CD14-positive monocyte (primary cell): ENCODE measurements around the gene MAGEC3. TPM values are rescaled to one million over a fixed set of nuclear protein-coding genes. Genes with fewer than 3 reads are reported as not detected.

Source experiments
- DNase-seq, 3 donors: peaks; one replicate each; pipeline ENCODE4 v3.0.0-alpha.2; 2011 to 2022
- H2AFZ ChIP-seq: 2 replicates; pipeline ENCODE4 v1.6.0; 2012; ENCODE audit warnings: mild to moderate bottlenecking, low read depth, low read length, inconsistent platforms; ENCODE audit not compliant: insufficient read depth, poor library complexity, severe bottlenecking
- H3K27ac ChIP-seq, 2 donors: 1 replicate in 1 of 2; 2 replicates in 1 of 2; pipeline ENCODE4 v1.5.1; 2012 to 2013; ENCODE audit warnings: low read length in 2 of 2, control low read depth in 1 of 2, inconsistent platforms in 1 of 2, low read depth in 1 of 2, mild to moderate bottlenecking in 1 of 2
- H3K27me3 ChIP-seq, 2 donors: one replicate each; pipeline versions ENCODE4 v1.6.0 to v1.6.1; 2011 to 2013; ENCODE audit warnings: low read length in 2 of 2; ENCODE audit not compliant: control insufficient read depth in 2 of 2, insufficient read depth in 2 of 2
- H3K36me3 ChIP-seq, 2 donors: replicated peaks in 1 of 2; 1 replicate in 1 of 2; 2 replicates in 1 of 2; pipeline versions ENCODE4 v1.5.1 to v1.6.1; 2012 to 2013; ENCODE audit warnings: low read length in 2 of 2, control low read depth in 1 of 2, inconsistent platforms in 1 of 2, mild to moderate bottlenecking in 1 of 2; ENCODE audit not compliant: insufficient read depth in 2 of 2, control insufficient read depth in 1 of 2
- H3K4me1 ChIP-seq, 2 donors: 1 replicate in 1 of 2; 2 replicates in 1 of 2; pipeline versions ENCODE4 v1.5.1 to v1.6.1; 2012 to 2013; ENCODE audit warnings: low read length in 2 of 2, control low read depth in 1 of 2, inconsistent platforms in 1 of 2, mild to moderate bottlenecking in 1 of 2, moderate library complexity in 1 of 2; ENCODE audit not compliant: insufficient read depth in 2 of 2, control insufficient read depth in 1 of 2
- H3K4me2 ChIP-seq: replicated peaks from 2 replicates; pipeline ENCODE3; 2012; ENCODE audit warnings: low read length, moderate library complexity, mild to moderate bottlenecking; ENCODE audit not compliant: poor library complexity, severe bottlenecking; ENCODE audit errors: extremely low read depth
- H3K4me3 ChIP-seq, 3 experiments: fragments of 200-600 bp in 1 of 3; sonication (generic) in 1 of 3; replicated peaks in 1 of 3; 1 replicate in 2 of 3; 2 replicates in 1 of 3; pipeline ENCODE4 v1.5.1; 2011 to 2013; ENCODE audit warnings: low read length in 3 of 3, mild to moderate bottlenecking in 3 of 3, control low read depth in 2 of 3, low read depth in 2 of 3, inconsistent platforms in 1 of 3, moderate library complexity in 1 of 3
- H3K79me2 ChIP-seq: 2 replicates; pipeline ENCODE4 v1.6.0; 2012; ENCODE audit warnings: mild to moderate bottlenecking, control low read depth, inconsistent platforms, low read length, moderate library complexity; ENCODE audit not compliant: insufficient read depth
- H3K9ac ChIP-seq: 2 replicates; pipeline ENCODE4 v1.6.0; 2017; ENCODE audit warnings: low read length, mild to moderate bottlenecking; ENCODE audit not compliant: insufficient read depth, poor library complexity, severe bottlenecking
- H3K9me3 ChIP-seq, 2 donors: replicated peaks in 1 of 2; 1 replicate in 1 of 2; 2 replicates in 1 of 2; pipeline versions ENCODE4 v1.5.1 to v1.6.1; 2012 to 2013; ENCODE audit warnings: low read length in 2 of 2, control low read depth in 1 of 2; ENCODE audit not compliant: control insufficient read depth in 1 of 2, insufficient read depth in 1 of 2
- H4K20me1 ChIP-seq: 2 replicates; pipeline ENCODE4 v1.6.0; 2012; ENCODE audit warnings: mild to moderate bottlenecking, low read length, control low read depth, moderate library complexity; ENCODE audit not compliant: insufficient read depth
- H3K27ac Mint-ChIP-seq, 7 donors: one replicate each; pipeline ENCODE4 v1.8.0; 2020; ENCODE audit warnings: mild to moderate bottlenecking in 7 of 7, mixed read lengths in 7 of 7, moderate library complexity in 6 of 7, inconsistent platforms in 2 of 7
- H3K27me3 Mint-ChIP-seq, 3 donors: one replicate each; pipeline ENCODE4 v1.8.0; 2021 to 2022; ENCODE audit warnings: low read depth in 3 of 3, mild to moderate bottlenecking in 3 of 3, mixed read lengths in 3 of 3, moderate library complexity in 3 of 3, inconsistent platforms in 1 of 3
- H3K36me3 Mint-ChIP-seq, 2 donors: one replicate each; pipeline ENCODE4 v1.8.0; 2020; ENCODE audit warnings: mixed read lengths in 2 of 2, inconsistent platforms in 1 of 2, mild to moderate bottlenecking in 1 of 2
- H3K4me1 Mint-ChIP-seq: one replicate; pipeline ENCODE4 v1.8.0; 2020; ENCODE audit warnings: mild to moderate bottlenecking, mixed read lengths
- H3K4me3 Mint-ChIP-seq, 2 donors: one replicate each; pipeline ENCODE4 v1.8.0; 2020; ENCODE audit warnings: mild to moderate bottlenecking in 2 of 2, mixed read lengths in 2 of 2, moderate library complexity in 1 of 2
- H3K9me3 Mint-ChIP-seq, 7 donors: one replicate each; pipeline ENCODE4 v1.8.0; 2020 to 2022; ENCODE audit warnings: mixed read lengths in 7 of 7, mild to moderate bottlenecking in 6 of 7, moderate library complexity in 6 of 7, inconsistent platforms in 2 of 7
- WGBS: methylation state at CpG from one replicate; pipeline ENCODE4 v1.1.5; 2013; ENCODE audit warnings: missing lambda C conversion rate; ENCODE audit not compliant: insufficient coverage; 5-methylcytosine and 5-hydroxymethylcytosine counted together
- intact Hi-C, 2 donors: fragments of 100-400 bp; cut with micrococcal nuclease; formaldehyde crosslinking; loops; one replicate each; pipeline versions ENCODE4 v1.15.0 to v1.15.1; 2023
- polyA plus RNA-seq, 3 donors: library from polyadenylated mRNA; depleted of rRNA in 1 of 3; unstranded in 2 of 3; stranded (reverse) in 1 of 3; fragments of 300-500 nt in 2 of 3; fragments of >200 nt in 1 of 3; fragmentation: Illumina TruSeq in 2 of 3; gene quantifications; 1 replicate in 2 of 3; 2 replicates in 1 of 3; pipeline ENCODE4 v1.2.3, GENCODE V29; 2012 to 2021
- TF ChIP-seq, protein P1 (sequence below): fragments of 200-600 bp; IDR thresholded peaks from one replicate; pipeline ENCODE4 v1.8.0; 2022; ENCODE audit warnings: antibody characterized with exemption, mild to moderate bottlenecking

MAGEC3 gene
- polyA plus RNA-seq, 3 donors, result not detected

DNA sequence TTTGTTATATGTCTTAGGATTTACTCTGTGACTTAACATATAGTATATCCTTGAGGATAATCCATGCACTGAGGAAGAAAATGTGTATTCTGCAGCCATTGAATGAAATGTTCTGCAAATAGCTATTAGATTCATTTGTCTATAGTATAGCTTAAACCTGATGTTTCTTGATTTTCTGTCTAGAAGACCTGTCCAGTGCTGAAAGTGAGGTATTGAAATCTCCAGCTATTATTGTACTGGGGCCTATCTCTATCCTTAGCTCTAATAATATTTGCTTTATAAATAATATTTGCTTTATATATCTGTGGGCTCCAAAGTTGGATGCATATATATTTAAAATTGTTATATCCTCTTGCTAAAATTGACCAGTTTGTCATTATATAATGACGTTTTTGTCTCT, 26.7 kb upstream of the MAGEC3 start:
- Mint-ChIP-seq H3K4me1 (no peaks in the 10 kb centered on the region), H3K27ac (no peak overlapping the region), H3K4me3 (no peak overlapping the region), H3K9me3 (peaks cover 0 to 8% (median 2%) of the 10 kb centered on the region in 7 donors), H3K36me3 (no peaks in the 10 kb centered on the region), H3K27me3 (peaks cover 0 to 2% (median 2%) of the 10 kb centered on the region in 3 donors)
- no peak overlapping the region for H3K27ac ChIP-seq
- no peak overlapping the region for H3K4me3 ChIP-seq
- H3K9ac ChIP-seq, result no peak overlapping the region
- H3K36me3 ChIP-seq, result no peaks in the 10 kb centered on the region
- DNase-seq, result no peak
- TF ChIP-seq, protein P1, sequence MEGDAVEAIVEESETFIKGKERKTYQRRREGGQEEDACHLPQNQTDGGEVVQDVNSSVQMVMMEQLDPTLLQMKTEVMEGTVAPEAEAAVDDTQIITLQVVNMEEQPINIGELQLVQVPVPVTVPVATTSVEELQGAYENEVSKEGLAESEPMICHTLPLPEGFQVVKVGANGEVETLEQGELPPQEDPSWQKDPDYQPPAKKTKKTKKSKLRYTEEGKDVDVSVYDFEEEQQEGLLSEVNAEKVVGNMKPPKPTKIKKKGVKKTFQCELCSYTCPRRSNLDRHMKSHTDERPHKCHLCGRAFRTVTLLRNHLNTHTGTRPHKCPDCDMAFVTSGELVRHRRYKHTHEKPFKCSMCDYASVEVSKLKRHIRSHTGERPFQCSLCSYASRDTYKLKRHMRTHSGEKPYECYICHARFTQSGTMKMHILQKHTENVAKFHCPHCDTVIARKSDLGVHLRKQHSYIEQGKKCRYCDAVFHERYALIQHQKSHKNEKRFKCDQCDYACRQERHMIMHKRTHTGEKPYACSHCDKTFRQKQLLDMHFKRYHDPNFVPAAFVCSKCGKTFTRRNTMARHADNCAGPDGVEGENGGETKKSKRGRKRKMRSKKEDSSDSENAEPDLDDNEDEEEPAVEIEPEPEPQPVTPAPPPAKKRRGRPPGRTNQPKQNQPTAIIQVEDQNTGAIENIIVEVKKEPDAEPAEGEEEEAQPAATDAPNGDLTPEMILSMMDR, result no peak
- no peaks in the 10 kb centered on the region for H3K27me3 ChIP-seq
- no peaks in the 10 kb centered on the region for H3K4me1 ChIP-seq
- H3K79me2 ChIP-seq, result no peaks in the 10 kb centered on the region
- peaks cover 0 to 13% of the 10 kb centered on the region in 2 donors for H3K9me3 ChIP-seq
- H3K4me2 ChIP-seq, result no peak overlapping the region
- intact Hi-C loops, result no loop called here
- no CpG with 5 or more reads among the region's 1 CpG for WGBS
- H2AFZ ChIP-seq, result no peak overlapping the region
- no peaks in the 10 kb centered on the region for H4K20me1 ChIP-seq

DNA sequence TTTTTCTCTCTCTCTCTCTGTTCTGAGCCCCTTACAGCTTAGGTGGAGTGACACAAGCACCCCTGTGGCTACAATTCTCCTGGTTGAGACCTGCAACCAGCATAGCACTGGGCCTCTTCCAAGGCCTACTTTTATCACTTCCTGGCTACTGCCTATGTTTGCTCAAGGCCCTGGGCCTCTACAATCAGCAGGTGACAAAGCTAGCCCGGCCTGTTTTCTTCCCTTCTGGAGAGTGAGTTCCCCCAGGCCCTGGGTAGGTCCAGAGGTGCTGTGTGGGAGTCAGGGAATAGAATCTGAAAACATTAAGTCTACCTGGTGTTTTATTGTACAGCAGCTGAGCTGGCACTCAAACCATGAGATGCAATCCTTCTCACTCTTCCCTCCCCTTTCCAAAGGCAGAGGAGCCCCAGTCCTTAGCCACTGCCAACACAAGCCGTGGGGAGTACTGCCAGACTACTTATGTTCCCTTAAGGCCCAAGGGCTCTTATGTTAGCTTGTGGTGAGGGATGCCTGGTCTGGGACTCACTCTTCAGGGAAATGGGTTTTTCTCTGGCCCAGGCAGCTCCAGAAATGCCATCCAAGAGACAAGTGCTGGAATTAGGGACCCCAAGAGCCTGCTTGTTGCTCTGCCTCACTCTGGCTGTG, 23.8 kb upstream of the MAGEC3 start:
- no peaks in the 10 kb centered on the region for H3K36me3 Mint-ChIP-seq
- H3K9ac ChIP-seq, result no peak overlapping the region
- peak overlapping the region in 1 of 7 donors; percentile 5 for H3K27ac Mint-ChIP-seq
- H3K4me1 Mint-ChIP-seq, result no peaks in the 10 kb centered on the region
- H3K36me3 ChIP-seq, result no peaks in the 10 kb centered on the region
- WGBS, result no CpG with 5 or more reads among the region's 2 CpGs
- H3K27ac ChIP-seq, result no peak overlapping the region
- no peaks in the 10 kb centered on the region for H3K27me3 ChIP-seq
- H3K79me2 ChIP-seq, result no peaks in the 10 kb centered on the region
- no peak for DNase-seq
- H3K4me3 Mint-ChIP-seq, result no peak overlapping the region
- TF ChIP-seq, protein P1, result no peak
- peaks cover 0 to 6% (median 2%) of the 10 kb centered on the region in 7 donors for H3K9me3 Mint-ChIP-seq
- no peaks in the 10 kb centered on the region for H3K4me1 ChIP-seq
- intact Hi-C loops, result no loop called here
- no peaks in the 10 kb centered on the region for H4K20me1 ChIP-seq
- peaks cover 0 to 13% of the 10 kb centered on the region in 2 donors for H3K9me3 ChIP-seq
- H3K4me2 ChIP-seq, result no peak overlapping the region
- no peak overlapping the region for H2AFZ ChIP-seq
- no peak overlapping the region for H3K4me3 ChIP-seq
- peaks cover 0 to 2% (median 2%) of the 10 kb centered on the region in 3 donors for H3K27me3 Mint-ChIP-seq
